ENCODE results near the gene HOXA6. TPM values are rescaled to one million over a fixed set of nuclear protein-coding genes. Genes with fewer than 3 reads are reported as not detected.
A peak's percentile ranks its signal among the peaks of the same experiment; 100 is the strongest.

Gene HOXA6
- total RNA-seq, 1 experiment from 2014 or later, result 12.7 TPM

DNA sequence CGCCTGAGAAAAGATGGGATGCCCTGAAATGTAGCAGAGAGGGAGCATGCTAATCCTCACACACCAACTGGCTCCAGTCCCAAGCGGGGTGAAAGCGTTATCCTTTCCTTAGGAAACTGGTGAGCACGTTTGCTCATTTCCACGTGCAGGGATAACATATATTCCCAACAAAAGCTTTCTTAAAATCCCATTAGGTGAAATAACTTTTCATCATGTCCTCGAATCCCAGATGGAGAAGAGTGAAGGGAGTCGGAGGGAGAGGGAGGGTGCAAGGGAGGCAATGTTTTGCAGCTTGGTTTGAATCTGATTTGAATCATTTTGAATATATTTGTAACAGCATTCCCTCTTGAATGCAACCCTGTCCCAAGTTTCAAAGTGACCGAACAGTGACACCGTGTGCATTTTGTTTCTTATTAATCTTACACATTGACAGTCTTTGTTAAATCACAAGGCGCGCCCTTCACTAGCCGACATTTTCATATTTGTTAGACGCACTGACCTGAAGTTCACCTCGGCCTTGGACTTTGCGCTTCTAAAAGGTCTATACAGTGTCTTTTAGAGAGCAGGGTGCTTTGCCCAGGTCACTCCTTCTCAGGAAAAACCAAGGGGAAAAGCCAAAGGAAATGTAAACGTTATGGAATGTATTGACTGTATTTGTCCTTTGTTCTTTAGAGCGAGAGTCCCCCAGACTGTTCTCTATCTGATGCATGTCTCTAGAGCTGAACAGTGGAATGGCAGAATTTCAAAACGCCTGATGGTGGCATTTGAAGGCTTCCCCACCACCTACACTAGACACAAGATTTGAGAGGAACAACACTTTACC, 14.0 kb downstream of the HOXA6 start:
- TF ChIP-seq EGR1 (IDR thresholded peaks at IDR 0.05; ENCODE audit: low read depth) (no peak), CEBPB (IDR thresholded peaks at IDR 0.05; ENCODE audit: low read depth) (no peak), ATF3 (IDR thresholded peaks at IDR 0.05) (no peak), SIN3A (IDR thresholded peaks at IDR 0.05; ENCODE audit: low read depth) (no peak), YY1 (IDR thresholded peaks at IDR 0.05; ENCODE audit: extremely low read depth, insufficient replicate concordance, low read depth, low read length) (no peak), REST (IDR thresholded peaks at IDR 0.05; ENCODE audit: low read depth) (no peak), POLR2A (IDR thresholded peaks at IDR 0.05; ENCODE audit: borderline replicate concordance, extremely low read depth, insufficient read depth, insufficient read length) (no peak), RAD21 (IDR thresholded peaks at IDR 0.05; ENCODE audit: low read depth) (peak; percentile 16; the same call in 1 of the 2 replicates)
- Histone ChIP-seq H4K20me1 (ENCODE audit: insufficient read depth) (no peaks in the 10 kb centered on the region), H3K27me3 (ENCODE audit: insufficient read depth, low read length) (0 out of 2 replicates have a peak, but pooled peaks cover under 1% of the 10 kb centered on the region), H3K4me3 (replicated peaks in 1 of 2; ENCODE audit: low read depth in 1 of 2, low read length in 2 of 2) (peak overlapping the region in 1 of 2 experiments; percentile 22; a peak in 1 of 4 replicates), H3K4me2 (ENCODE audit: low read length) (peak overlapping the region; percentile 83), H3K79me2 (ENCODE audit: insufficient read depth, low read length) (no peaks in the 10 kb centered on the region), H2AFZ (ENCODE audit: low read depth, low read length, poor library complexity, severe bottlenecking) (no peak overlapping the region), H3K9ac (ENCODE audit: low read length) (peak overlapping the region; percentile 55; the same call in 1 of the 2 replicates), H3K9me2 (ENCODE audit: insufficient read depth) (no peaks in the 10 kb centered on the region), H3K36me3 (ENCODE audit: control insufficient read depth in 1 of 2, insufficient read depth in 2 of 2, low read length in 2 of 2) (no peaks in the 10 kb centered on the region), H3K9me3 (ENCODE audit: control insufficient read depth in 1 of 2, insufficient read depth in 1 of 2, low read depth in 1 of 2, low read length in 2 of 2) (no peaks in the 10 kb centered on the region), H3K27ac (ENCODE audit: low read depth, low read length) (no peak overlapping the region), H3K4me1 (ENCODE audit: control insufficient read depth in 1 of 2, insufficient read depth in 2 of 2, low read length in 2 of 2) (peaks cover 41 to 86% of the 10 kb centered on the region in 2 experiments)
- no TSS peak for BruUV-seq (replicated peaks)
- CTCF ChIA-PET, result no interaction called here
- no peak for ATAC-seq
- DNase-seq (ENCODE audit: low read depth, low spot score), result no peak
- intact Hi-C loops (cut with micrococcal nuclease), result no loop called here
- POLR2A ChIA-PET, result no interaction called here
- RAD21 ChIA-PET (ENCODE audit: low non-redundant PET in 1 of 2, low total read pairs in 2 of 2, uncharacterized antibody in 2 of 2, unreplicated experiment in 2 of 2), result no interaction called here

All from HCT116 (cell line).